Activated CD4-positive, alpha-beta T cell treated with anti-CD3 and anti-CD28 coated beads for 36 hours (primary cell): ENCODE results near the gene SELENOO. TPM values are rescaled to one million over a fixed set of nuclear protein-coding genes. Genes with fewer than 3 reads are reported as not detected.

Source experiments
- ATAC-seq: fragments of 200-7000 bp; cut with Tn5 transposase; one replicate; pipeline ENCODE4 v1.10.0; 2021; ENCODE audit warnings: mild to moderate bottlenecking, moderate library complexity
- CTCF ChIA-PET: fragments of 350-600 bp; sonication (Branson Sonifier 250); formaldehyde crosslinking; loops from one replicate; lab custom pipeline; 2021; ENCODE audit warnings: antibody characterized with exemption; lab: Charles Lee
- POLR2A ChIA-PET: fragments of 350-600 bp; sonication (Branson Sonifier 250); formaldehyde crosslinking; loops from one replicate; lab custom pipeline; 2021; ENCODE audit warnings: antibody characterized with exemption, inconsistent platforms; lab: Charles Lee
- DNase-seq: peaks from one replicate; pipeline ENCODE4 v3.0.0-alpha.2; 2020
- H3K27ac Mint-ChIP-seq: one replicate; pipeline ENCODE4 v1.8.0; 2021; ENCODE audit warnings: mixed read lengths
- H3K27me3 Mint-ChIP-seq: one replicate; pipeline ENCODE4 v1.8.0; 2021; ENCODE audit warnings: mixed read lengths
- H3K36me3 Mint-ChIP-seq: one replicate; pipeline ENCODE4 v1.8.0; 2021; ENCODE audit warnings: low read depth, mixed read lengths
- H3K4me1 Mint-ChIP-seq: one replicate; pipeline ENCODE4 v1.8.0; 2021; ENCODE audit warnings: mixed read lengths
- H3K4me3 Mint-ChIP-seq: one replicate; pipeline ENCODE4 v1.8.0; 2021; ENCODE audit warnings: mild to moderate bottlenecking, moderate library complexity, mixed read lengths
- H3K9me3 Mint-ChIP-seq: one replicate; pipeline ENCODE4 v1.8.0; 2021; ENCODE audit warnings: low read depth, mixed read lengths
- intact Hi-C, 2 experiments: fragments of 100-400 bp; cut with DNase I in 1 of 2; cut with micrococcal nuclease in 1 of 2; formaldehyde crosslinking; loops; one replicate each; pipeline versions ENCODE4 v1.14.2 to v1.15.1; 2022 to 2024; cut with DNase I, micrococcal nuclease
- total RNA-seq, 2 experiments: library from RNA; stranded (reverse); gene quantifications; one replicate each; pipeline ENCODE4 v1.2.3, GENCODE V29; 2021

SELENOO gene
- total RNA-seq, 2 experiments from 2014 or later: 14.4 to 18.3 TPM

DNA sequence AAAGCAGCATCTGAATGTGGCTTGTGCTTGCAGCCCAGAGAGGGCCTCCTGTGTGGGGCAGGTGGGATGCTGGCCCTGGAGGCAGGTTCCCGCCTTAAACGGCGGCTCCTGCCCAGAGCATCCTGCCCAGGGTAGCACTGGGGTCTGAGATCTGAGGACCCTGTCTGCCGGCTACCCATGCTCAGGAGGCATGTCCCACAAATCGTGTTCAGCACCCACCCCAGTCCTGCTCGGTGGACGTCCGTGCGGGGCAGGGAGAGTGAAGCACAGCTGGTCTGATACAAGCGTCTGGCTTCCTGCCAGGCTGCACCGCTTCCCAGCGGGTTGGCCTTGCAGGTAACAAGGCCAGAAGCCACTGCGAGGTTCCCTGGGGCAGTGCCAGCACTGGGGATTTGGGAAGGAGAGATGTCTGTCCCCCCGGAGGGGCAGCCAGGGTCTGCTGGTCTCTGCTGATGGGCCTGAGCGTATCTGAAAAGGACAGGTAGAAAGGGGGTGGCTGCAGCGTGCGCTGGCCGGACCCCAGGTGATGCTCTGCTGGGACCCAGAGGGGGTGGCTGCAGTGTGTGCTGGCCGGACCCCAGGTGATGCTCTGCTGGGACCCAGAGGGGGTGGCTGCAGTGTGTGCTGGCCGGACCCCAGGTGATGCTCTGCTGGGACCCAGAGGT, 11.5 kb upstream of the SELENOO start:
- ChIA-PET CTCF (no interaction called here), POLR2A (interaction anchor here (0.6 kb wide), 1 partner anchor 322 kb away, joined by 3 read pairs; no protein-coding TSS in a partner anchor)
- DNase-seq (no peak), ATAC-seq (no peak)
- Mint-ChIP-seq H3K4me1 (peaks cover 45% of the 10 kb centered on the region), H3K36me3 (peaks cover 15% of the 10 kb centered on the region), H3K27me3 (no peaks in the 10 kb centered on the region), H3K27ac (peak overlapping the region; percentile 90), H3K4me3 (peak overlapping the region; percentile 83), H3K9me3 (no peaks in the 10 kb centered on the region)
- intact Hi-C loops: loop anchor here in 1 of 2 experiments (5.0 kb wide), 1 partner anchor 283 kb away; no protein-coding TSS in a partner anchor

DNA sequence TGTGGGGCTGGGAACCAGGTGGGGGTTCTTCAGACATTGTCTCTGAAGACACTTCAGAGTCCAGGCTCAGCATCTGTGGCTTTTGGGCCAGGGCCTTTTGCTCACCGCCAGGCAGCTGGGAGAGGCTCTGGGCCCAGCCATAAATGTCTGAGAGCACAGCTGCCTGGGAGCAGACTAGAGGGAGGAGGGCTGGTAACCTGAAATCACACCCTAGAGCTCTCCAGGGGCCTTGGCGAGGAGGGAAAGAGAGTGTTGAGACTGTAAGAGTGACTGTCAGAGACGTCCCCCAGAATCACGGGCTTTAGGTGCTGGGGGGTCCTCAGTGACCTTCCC, 11.0 kb upstream of the SELENOO start:
- Mint-ChIP-seq H3K4me1 (peaks cover 43% of the 10 kb centered on the region), H3K4me3 (peak overlapping the region; percentile 83), H3K36me3 (peaks cover 15% of the 10 kb centered on the region), H3K27me3 (no peaks in the 10 kb centered on the region), H3K27ac (peak overlapping the region; percentile 90), H3K9me3 (no peaks in the 10 kb centered on the region)
- intact Hi-C loops: loop anchor here (1.0 to 10.0 kb wide), 12 partner anchors 10 to 393 kb away; partner anchors contain the start of genes ALG12 (in 1 of the 2), CHKB (in 1 of the 2), CRELD2 (in 1 of the 2) and PANX2 (in 1 of the 2)
- ATAC-seq (peak; percentile 1), DNase-seq (no peak)
- ChIA-PET CTCF (interaction anchor here (0.6 kb wide), 1 partner anchor 34 kb away, joined by 3 read pairs; no protein-coding TSS in a partner anchor), POLR2A (no interaction called here)

DNA sequence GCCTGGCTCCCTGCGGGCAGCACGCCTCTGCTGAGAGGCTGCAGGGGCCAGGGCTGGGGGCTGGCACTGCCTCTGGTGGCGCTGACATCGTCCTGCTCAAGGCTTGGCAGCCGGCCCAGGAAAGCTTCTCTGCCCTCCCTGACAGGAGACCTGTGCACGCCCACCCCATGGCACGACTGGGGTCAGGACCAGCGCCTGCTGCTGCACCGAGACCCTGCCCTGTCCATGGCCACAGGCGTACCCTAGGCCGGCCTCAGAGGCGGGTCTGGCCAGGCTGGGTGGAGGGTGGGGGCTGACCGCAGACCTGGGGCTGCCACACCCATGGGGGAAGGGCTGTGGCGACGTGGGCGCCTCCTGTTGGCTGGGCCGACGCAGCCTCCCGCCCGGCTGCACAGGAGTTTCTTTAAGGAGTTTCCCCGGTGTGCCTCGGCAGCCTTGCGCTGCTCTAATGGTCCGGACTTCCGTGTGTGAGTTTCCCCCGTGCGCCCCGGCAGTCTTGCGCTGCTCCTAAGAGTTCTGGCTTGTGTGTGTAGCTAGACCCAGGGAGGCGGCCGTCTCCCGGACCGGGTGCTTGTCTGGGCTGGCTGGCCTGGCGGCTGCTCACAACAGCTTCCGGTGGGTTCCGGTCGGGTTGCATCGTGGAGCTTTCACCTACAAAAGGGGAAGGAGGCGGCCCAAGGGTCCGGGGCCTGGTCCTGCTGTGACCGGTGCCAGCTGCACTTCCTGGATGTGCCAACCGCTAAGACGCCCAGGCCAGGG, 10.4 kb upstream of the SELENOO start:
- peaks cover 15% of the 10 kb centered on the region for H3K36me3 Mint-ChIP-seq
- POLR2A ChIA-PET: interaction anchor here (0.5 to 1.2 kb wide), 2 partner anchors 11 to 18 kb away, joined by 4 to 8 read pairs; no protein-coding TSS in a partner anchor
- peaks cover 43% of the 10 kb centered on the region for H3K4me1 Mint-ChIP-seq
- DNase-seq (peak; percentile 89), ATAC-seq (peak; percentile 49)
- no peaks in the 10 kb centered on the region for H3K27me3 Mint-ChIP-seq
- peak overlapping the region; percentile 94 for H3K27ac Mint-ChIP-seq
- H3K4me3 Mint-ChIP-seq: peak overlapping the region; percentile 83
- CTCF ChIA-PET: interaction anchor here (0.6 to 2.1 kb wide), 5 partner anchors 13 to 105 kb away, joined by 3 to 6 read pairs (median 3); partner anchors contain the start of gene MLC1
- intact Hi-C loops: loop anchor here (1.0 to 10.0 kb wide), 11 partner anchors 10 to 392 kb away; partner anchors contain the start of genes ALG12 (in 1 of the 2), CHKB (in 1 of the 2), CRELD2 (in 1 of the 2) and PANX2 (in 1 of the 2)
- H3K9me3 Mint-ChIP-seq: no peaks in the 10 kb centered on the region

- peak overlapping the region; percentile 83 for H3K4me3 Mint-ChIP-seq
- intact Hi-C loops: loop anchor here (1.0 to 10.0 kb wide), 12 partner anchors 9 to 392 kb away; partner anchors contain the start of genes ALG12 (in 1 of the 2), BRD1 (in 1 of the 2), CHKB (in 1 of the 2) and CRELD2 (in 1 of the 2)
- H3K27me3 Mint-ChIP-seq: no peaks in the 10 kb centered on the region
- H3K36me3 Mint-ChIP-seq: peaks cover 20% of the 10 kb centered on the region
- peaks cover 43% of the 10 kb centered on the region for H3K4me1 Mint-ChIP-seq
- ChIA-PET CTCF (interaction anchor here (0.7 to 2.1 kb wide), 5 partner anchors 10 to 372 kb away, joined by 3 to 6 read pairs (median 3); partner anchors contain the start of genes MLC1 and SYCE3), POLR2A (interaction anchor here (1.2 kb wide), 1 partner anchor 10 kb away, joined by 4 read pairs; no protein-coding TSS in a partner anchor)
- peak overlapping the region; percentile 94 for H3K27ac Mint-ChIP-seq
- H3K9me3 Mint-ChIP-seq: no peaks in the 10 kb centered on the region
- DNase-seq: peak; percentile 86
- peak; percentile 73 for ATAC-seq
Measured at GRCh38 chr22:50190941-50191741, 9.7 kb upstream of the SELENOO start.

DNA sequence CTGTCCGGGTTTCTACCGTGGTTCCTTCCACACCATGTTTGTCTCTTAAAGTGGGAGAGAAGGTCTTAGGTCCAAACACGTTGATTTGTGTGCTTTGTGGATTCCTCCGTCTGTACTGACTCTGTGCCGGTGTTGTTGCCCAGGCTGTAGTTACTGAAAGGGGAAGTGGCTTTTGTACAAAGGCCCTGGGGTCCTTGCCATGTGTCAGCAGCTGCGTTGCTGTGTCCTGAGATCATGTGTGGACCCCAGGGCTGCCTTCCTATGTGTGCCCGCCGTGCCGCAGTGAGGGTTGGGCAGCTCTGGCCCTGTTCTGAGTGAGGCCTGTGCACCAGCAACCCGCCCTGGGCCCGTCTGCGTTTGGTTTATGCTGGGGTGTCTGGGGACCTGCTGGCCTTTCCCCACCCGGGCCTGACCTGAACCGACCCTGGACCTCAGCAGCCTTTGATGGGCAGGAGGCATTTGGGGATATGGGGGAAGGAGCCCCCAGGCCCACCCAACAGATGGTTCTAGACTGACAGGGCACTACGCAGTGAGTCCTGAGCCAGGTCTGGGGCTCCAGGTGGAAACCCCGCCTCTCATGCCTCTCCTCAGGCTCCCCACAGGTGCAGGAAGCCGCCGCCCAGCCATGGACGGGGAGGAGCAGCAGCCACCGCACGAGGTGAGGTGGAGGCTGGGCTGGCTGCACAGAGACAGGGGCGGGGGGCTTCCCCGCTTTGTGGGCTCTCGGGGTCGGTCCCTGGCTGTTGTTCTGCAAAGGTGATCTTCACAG, 8.2 kb upstream of the SELENOO start:
- no peak for ATAC-seq
- Mint-ChIP-seq H3K4me3 (peak overlapping the region; percentile 83), H3K36me3 (peaks cover 20% of the 10 kb centered on the region), H3K4me1 (peaks cover 34% of the 10 kb centered on the region), H3K9me3 (no peaks in the 10 kb centered on the region), H3K27me3 (no peaks in the 10 kb centered on the region), H3K27ac (peak overlapping the region; percentile 94)
- ChIA-PET CTCF (interaction anchor here (1.4 to 2.1 kb wide), 2 partner anchors 9 to 54 kb away, joined by 4 to 6 read pairs; no protein-coding TSS in a partner anchor), POLR2A (no interaction called here)
- intact Hi-C loops: loop anchor here in 1 of 2 experiments (5.0 to 10.0 kb wide), 3 partner anchors 45 to 258 kb away; no protein-coding TSS in a partner anchor
- DNase-seq: peak; percentile 52

GRCh38 chr22:50193621-50194020, 7.2 kb upstream of the SELENOO start:
- POLR2A ChIA-PET: no interaction called here
- H3K4me1 Mint-ChIP-seq: peaks cover 30% of the 10 kb centered on the region
- H3K9me3 Mint-ChIP-seq: no peaks in the 10 kb centered on the region
- H3K27me3 Mint-ChIP-seq: no peaks in the 10 kb centered on the region
- H3K4me3 Mint-ChIP-seq: no peak overlapping the region
- H3K27ac Mint-ChIP-seq: no peak overlapping the region
- intact Hi-C loops: loop anchor here in 1 of 2 experiments (5.0 to 10.0 kb wide), 3 partner anchors 46 to 259 kb away; no protein-coding TSS in a partner anchor
- CTCF ChIA-PET: interaction anchor here (0.6 kb wide), 1 partner anchor 30 kb away, joined by 4 read pairs; no protein-coding TSS in a partner anchor
- ATAC-seq (no peak), DNase-seq (no peak)
- peaks cover 24% of the 10 kb centered on the region for H3K36me3 Mint-ChIP-seq

GRCh38 chr22:50194037-50194805, 6.6 kb upstream of the SELENOO start:
- Mint-ChIP-seq H3K27ac (no peak overlapping the region), H3K4me1 (peaks cover 26% of the 10 kb centered on the region), H3K9me3 (no peaks in the 10 kb centered on the region), H3K36me3 (peaks cover 24% of the 10 kb centered on the region), H3K27me3 (no peaks in the 10 kb centered on the region), H3K4me3 (no peak overlapping the region)
- POLR2A ChIA-PET: no interaction called here
- ATAC-seq (no peak), DNase-seq (no peak)
- CTCF ChIA-PET: interaction anchor here (0.6 to 0.7 kb wide), 2 partner anchors 30 to 51 kb away, joined by 3 to 4 read pairs; no protein-coding TSS in a partner anchor
- intact Hi-C loops: loop anchor here in 1 of 2 experiments (5.0 to 10.0 kb wide), 3 partner anchors 47 to 259 kb away; no protein-coding TSS in a partner anchor

DNA sequence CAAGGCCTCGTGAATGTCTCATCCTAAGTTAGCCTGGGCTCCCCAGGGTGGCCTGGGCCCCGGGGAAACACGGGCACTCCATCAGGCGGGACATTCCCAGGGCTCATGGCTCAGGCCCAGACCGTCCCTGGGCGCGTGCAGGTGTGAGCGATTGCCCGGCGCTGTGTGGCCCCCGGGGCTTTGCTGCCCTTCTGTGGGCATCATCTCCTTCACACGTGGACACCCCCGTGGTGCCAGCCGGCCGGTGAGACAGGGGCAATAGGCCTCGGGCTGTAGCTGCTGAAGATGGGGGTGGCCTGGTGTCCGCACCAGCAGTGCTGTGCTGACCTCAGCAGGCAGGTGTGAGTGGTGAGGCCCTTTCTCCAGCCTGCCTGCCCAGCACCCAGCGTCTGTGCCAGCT, 4.6 kb upstream of the SELENOO start:
- intact Hi-C loops: loop anchor here in 1 of 2 experiments (10.0 kb wide), 1 partner anchor 261 kb away; no protein-coding TSS in a partner anchor
- no peak for ATAC-seq
- Mint-ChIP-seq H3K27me3 (no peaks in the 10 kb centered on the region), H3K4me3 (no peak overlapping the region), H3K4me1 (peaks cover 22% of the 10 kb centered on the region), H3K36me3 (peaks cover 27% of the 10 kb centered on the region), H3K27ac (no peak overlapping the region), H3K9me3 (no peaks in the 10 kb centered on the region)
- CTCF ChIA-PET: interaction anchor here (0.5 kb wide), 1 partner anchor 367 kb away, joined by 3 read pairs; the partner anchor contains the start of gene SYCE3
- no peak for DNase-seq
- POLR2A ChIA-PET: interaction anchor here (0.5 to 0.6 kb wide), 3 partner anchors 57 to 233 kb away, joined by 3 read pairs; no protein-coding TSS in a partner anchor
